HepG2 (cell line): ENCODE results near the gene VWA7. TPM values are rescaled to one million over a fixed set of nuclear protein-coding genes. Genes with fewer than 3 reads are reported as not detected.

Source experiments
- FOXC1 ChIP-seq: sonication (generic); formaldehyde crosslinking; IDR thresholded peaks from 2 replicates; pipeline ENCODE4 v1.8.0; 2022; ENCODE audit warnings: mild to moderate bottlenecking, missing genetic modification reagents, borderline replicate concordance
- HMGXB3 ChIP-seq: sonication (generic); formaldehyde crosslinking; IDR thresholded peaks from 2 replicates; pipeline ENCODE4 v1.4.0; 2020; ENCODE audit warnings: missing genetic modification reagents, borderline replicate concordance
- ISL2 ChIP-seq: sonication (generic); formaldehyde crosslinking; IDR thresholded peaks from 2 replicates; pipeline ENCODE4 v1.5.0; 2020; ENCODE audit warnings: missing genetic modification reagents
- KDM5A ChIP-seq: fragments of 200-600 bp; sonication (generic); IDR thresholded peaks from 2 replicates; pipeline ENCODE4 v1.7.0; 2018; ENCODE audit warnings: antibody characterized with exemption, mild to moderate bottlenecking, low read length, borderline replicate concordance
- MBNL3 ChIP-seq: fragments of 250-450 bp; sonication (Bioruptor Pico); conservative IDR thresholded peaks from 2 replicates; pipeline ENCODE4 v1.8.0; 2022; ENCODE audit warnings: mild to moderate bottlenecking, inconsistent platforms
- PHF21A ChIP-seq: sonication (generic); formaldehyde crosslinking; IDR thresholded peaks from 2 replicates; pipeline ENCODE4 v1.5.0; 2020; ENCODE audit warnings: mild to moderate bottlenecking, missing genetic modification reagents
- RAD21 ChIP-seq: fragments of 450-650 bp; formaldehyde crosslinking; IDR thresholded peaks from 2 replicates; pipeline ENCODE4 v1.5.0; 2020; ENCODE audit warnings: mild to moderate bottlenecking
- RNF219 ChIP-seq: sonication (generic); formaldehyde crosslinking; IDR thresholded peaks from 2 replicates; pipeline ENCODE4 v1.5.0; 2020; ENCODE audit warnings: mild to moderate bottlenecking, missing genetic modification reagents
- SIN3B ChIP-seq: fragments of 150-350 bp; IDR thresholded peaks from 2 replicates; pipeline ENCODE4 v1.6.1; 2014; ENCODE audit warnings: low read length
- TEAD3 ChIP-seq: optimal IDR thresholded peaks from 2 replicates; pipeline ENCODE3; 2016; ENCODE audit warnings: borderline replicate concordance
- ZNF350 ChIP-seq: sonication (generic); formaldehyde crosslinking; IDR thresholded peaks from 2 replicates; pipeline ENCODE4 v1.4.0; 2020; ENCODE audit warnings: mild to moderate bottlenecking, low read depth, missing genetic modification reagents, borderline replicate concordance
- ZNF546 ChIP-seq: sonication (generic); formaldehyde crosslinking; conservative IDR thresholded peaks from 2 replicates; pipeline ENCODE4 v1.8.1; 2023; ENCODE audit warnings: mild to moderate bottlenecking, missing genetic modification reagents
- ZNF576 ChIP-seq: sonication (generic); formaldehyde crosslinking; IDR thresholded peaks from 2 replicates; pipeline ENCODE4 v1.4.0; 2020; ENCODE audit warnings: mild to moderate bottlenecking, missing genetic modification reagents
- ZNF609 ChIP-seq: sonication (generic); formaldehyde crosslinking; IDR thresholded peaks from 2 replicates; pipeline ENCODE4 v1.4.0; 2020; ENCODE audit warnings: mild to moderate bottlenecking, missing genetic modification reagents, borderline replicate concordance
- polyA plus RNA-seq, 8 experiments: library from polyadenylated mRNA; depleted of rRNA in 3 of 8; stranded (reverse) in 7 of 8; unstranded in 1 of 8; fragments of >200 nt; fragmentation: Illumina TruSeq in 4 of 8; extraction: Trizol in 4 of 8; gene quantifications; 2 replicates each; pipeline versions ENCODE4 v1.2.1 to v1.2.3, GENCODE V29; 2011 to 2016; ENCODE audit warnings: low read depth in 4 of 8, missing spikeins in 1 of 8, mixed read lengths in 1 of 8; ENCODE audit not compliant: insufficient read depth in 1 of 8
- total RNA-seq, 5 experiments: library from RNA; depleted of rRNA; stranded (reverse); fragments of >200 nt; fragmentation: Illumina TruSeq; extraction: Trizol; gene quantifications; 2 replicates each; pipeline ENCODE4 v1.2.3, GENCODE V29; 2016; ENCODE audit warnings: low read depth in 1 of 5

VWA7 gene
- total and polyA plus RNA-seq, 2 of the 13 experiments (the other 11 are each of a cell fraction or from before 2014, with no cell fraction given), result 0.86 to 3.3 TPM

GRCh38 chr6:31815025-31815838, 38.1 kb upstream of the VWA7 start, which contains the start of the genes HSPA1A and HSPA1L (continued):
- TF ChIP-seq ZNF576, result no peak
- TF ChIP-seq SIN3B, result peak; percentile 41; the same call in 1 of the 2 replicates
- peak; percentile 22; the same call in 1 of the 2 replicates for TF ChIP-seq RAD21 (CRISPR knock-in tag)
- TF ChIP-seq ZNF350, result no peak
- peak; percentile 37; the same call in 1 of the 2 replicates for TF ChIP-seq FOXC1 (CRISPR knock-in tag)
- TF ChIP-seq ZNF546 (CRISPR knock-in tag), result 0 out of 2 replicates have a peak, but pooled peaks have one; percentile 51
- TF ChIP-seq TEAD3 (CRISPR knock-in tag), result peak; percentile 51
- no peak for TF ChIP-seq RNF219
- TF ChIP-seq PHF21A (CRISPR knock-in tag), result peak; percentile 79
- TF ChIP-seq HMGXB3, result peak; percentile 70; the same call in 1 of the 2 replicates
- no peak; the same call in 1 of the 2 replicates for TF ChIP-seq KDM5A
- peak; percentile 19; the same call in 1 of the 2 replicates for TF ChIP-seq ISL2 (CRISPR knock-in tag)
- no peak for TF ChIP-seq MBNL3 (CRISPR knock-in tag)
- peak; percentile 54; the same call in 1 of the 2 replicates for TF ChIP-seq ZNF609 (CRISPR knock-in tag)
